Keratinocyte (primary cell): ENCODE measurements around the gene STIM1.

ENCODE experiments used
- CTCF ChIP-seq, 3 experiments: IDR thresholded peaks in 1 of 3; conservative IDR thresholded peaks in 1 of 3; optimal IDR thresholded peaks in 1 of 3; 2 replicates in 2 of 3; 3 replicates in 1 of 3; pipeline versions ENCODE3 to v1.5.1; 2011; ENCODE audit warnings: low read length in 3 of 3, mild to moderate bottlenecking in 3 of 3, moderate library complexity in 2 of 3, control low read depth in 1 of 3, inconsistent platforms in 1 of 3; ENCODE audit not compliant: insufficient read depth in 2 of 3; ENCODE audit errors: extremely low read depth in 1 of 3
- EZH2 ChIP-seq: IDR thresholded peaks from one replicate; pipeline ENCODE4 v1.6.1; 2012; ENCODE audit warnings: inconsistent platforms, mild to moderate bottlenecking, low read length, moderate library complexity

- TF ChIP-seq CTCF (optimal IDR thresholded peaks at IDR 0.05 in 1 of 3, IDR thresholded peaks at IDR 0.05 in 1 of 3, conservative IDR thresholded peaks at IDR 0.05 in 1 of 3; ENCODE audit: extremely low read depth in 1 of 3, insufficient read depth in 2 of 3, low read length in 3 of 3) (no peak), EZH2 (no peak)
Observed at GRCh38 chr11:4071914-4072313, 216.4 kb downstream of the STIM1 start.
